H9 (cell line): ENCODE data around the gene KNSTRN. TPM values are rescaled to one million over a fixed set of nuclear protein-coding genes. Genes with fewer than 3 reads are reported as not detected.

Experiments used
- DNase-seq: peaks from one replicate; pipeline ENCODE4 v3.0.0-alpha.2; 2017
- H2AFZ ChIP-seq: one replicate; pipeline ENCODE4 v1.6.1; 2013; ENCODE audit warnings: mild to moderate bottlenecking, low read length, control low read depth, moderate library complexity
- H2AK5ac ChIP-seq: 2 replicates; pipeline ENCODE4 v1.6.1; 2013; ENCODE audit warnings: low read length, control low read depth, mixed read lengths; ENCODE audit not compliant: insufficient read length
- H2BK120ac ChIP-seq: one replicate; pipeline ENCODE4 v1.6.1; 2013; ENCODE audit warnings: low read depth, mild to moderate bottlenecking, low read length, control low read depth, inconsistent platforms; ENCODE audit not compliant: poor library complexity, severe bottlenecking
- H2BK12ac ChIP-seq: 2 replicates; pipeline ENCODE4 v1.6.1; 2013; ENCODE audit warnings: low read length, control low read depth, mixed read lengths, low read depth; ENCODE audit not compliant: insufficient read length
- H2BK15ac ChIP-seq: 2 replicates; pipeline ENCODE4 v1.6.1; 2013; ENCODE audit warnings: low read depth, low read length, control low read depth
- H2BK20ac ChIP-seq: one replicate; pipeline ENCODE4 v1.6.1; 2013; ENCODE audit warnings: low read depth, mild to moderate bottlenecking, low read length, control low read depth, inconsistent platforms; ENCODE audit not compliant: poor library complexity, severe bottlenecking
- H2BK5ac ChIP-seq: 2 replicates; pipeline ENCODE4 v1.6.1; 2013; ENCODE audit warnings: low read length, control low read depth, mixed read lengths; ENCODE audit not compliant: insufficient read length
- H3K14ac ChIP-seq: 2 replicates; pipeline ENCODE4 v1.6.1; 2013; ENCODE audit warnings: low read length, control low read depth; ENCODE audit not compliant: insufficient read depth
- H3K18ac ChIP-seq: 2 replicates; pipeline ENCODE4 v1.6.1; 2013; ENCODE audit warnings: low read depth, mild to moderate bottlenecking, mixed read lengths, low read length, control low read depth; ENCODE audit not compliant: insufficient read length
- H3K23ac ChIP-seq: 2 replicates; pipeline ENCODE4 v1.6.1; 2013; ENCODE audit warnings: low read length, control low read depth, mixed read lengths, low read depth; ENCODE audit not compliant: insufficient read length
- H3K23me2 ChIP-seq: 2 replicates; pipeline ENCODE4 v1.6.1; 2013; ENCODE audit warnings: low read depth, mild to moderate bottlenecking, mixed read lengths, low read length, control low read depth; ENCODE audit not compliant: insufficient read length, poor library complexity, severe bottlenecking
- H3K27ac ChIP-seq: 2 replicates; pipeline ENCODE4 v1.5.1; 2013; ENCODE audit warnings: low read length, control low read depth, mixed read lengths, low read depth; ENCODE audit not compliant: insufficient read length
- H3K27me3 ChIP-seq: 2 replicates; pipeline ENCODE4 v1.6.1; 2013; ENCODE audit warnings: low read length, control low read depth, inconsistent platforms; ENCODE audit not compliant: insufficient read depth
- H3K4ac ChIP-seq: 2 replicates; pipeline ENCODE4 v1.6.1; 2013; ENCODE audit warnings: low read depth, mild to moderate bottlenecking, control low read depth, inconsistent platforms, low read length, moderate library complexity
- H3K4me1 ChIP-seq: 2 replicates; pipeline ENCODE4 v1.6.1; 2013; ENCODE audit warnings: low read length, control low read depth, inconsistent platforms; ENCODE audit not compliant: insufficient read depth
- H3K4me2 ChIP-seq: 2 replicates; pipeline ENCODE4 v1.6.1; 2013; ENCODE audit warnings: low read length, control low read depth, mixed read lengths; ENCODE audit not compliant: insufficient read length, insufficient read depth
- H3K56ac ChIP-seq: 2 replicates; pipeline ENCODE4 v1.6.1; 2013; ENCODE audit warnings: low read depth, mild to moderate bottlenecking, mixed read lengths, low read length, control low read depth; ENCODE audit not compliant: insufficient read length
- H3K79me1 ChIP-seq: 2 replicates; pipeline ENCODE4 v1.6.1; 2013; ENCODE audit warnings: low read depth, mild to moderate bottlenecking, moderate library complexity, low read length, control low read depth, inconsistent platforms; ENCODE audit not compliant: insufficient read depth, poor library complexity, severe bottlenecking
- H3K79me2 ChIP-seq: 2 replicates; pipeline ENCODE4 v1.6.1; 2013; ENCODE audit warnings: low read length, control low read depth, inconsistent platforms; ENCODE audit not compliant: insufficient read depth
- H3K9ac ChIP-seq: 2 replicates; pipeline ENCODE4 v1.6.1; 2013; ENCODE audit warnings: low read length, control low read depth, mixed read lengths; ENCODE audit not compliant: insufficient read length; ENCODE audit errors: extremely low read depth
- H3K9me3 ChIP-seq: one replicate; pipeline ENCODE4 v1.6.1; 2013; ENCODE audit warnings: low read depth, low read length, inconsistent platforms; ENCODE audit not compliant: control insufficient read depth
- H3T11ph ChIP-seq: one replicate; pipeline ENCODE4 v1.6.1; 2013; ENCODE audit warnings: mild to moderate bottlenecking, low read length, control low read depth, inconsistent platforms
- H4K20me1 ChIP-seq: one replicate; pipeline ENCODE4 v1.6.1; 2013; ENCODE audit not compliant: control insufficient read depth, insufficient read length, insufficient read depth
- H4K5ac ChIP-seq: 2 replicates; pipeline ENCODE4 v1.6.1; 2013; ENCODE audit warnings: low read depth, mild to moderate bottlenecking, mixed read lengths, low read length, control low read depth; ENCODE audit not compliant: insufficient read length
- H4K8ac ChIP-seq: replicated peaks from 2 replicates; pipeline ENCODE4 v1.6.1; 2013; ENCODE audit warnings: low read length, control low read depth, mixed read lengths, low read depth; ENCODE audit not compliant: insufficient read length
- H4K91ac ChIP-seq: 2 replicates; pipeline ENCODE4 v1.6.1; 2013; ENCODE audit warnings: low read depth, mild to moderate bottlenecking, moderate library complexity, mixed read lengths, low read length, control low read depth; ENCODE audit not compliant: insufficient read length
- H3K27ac Mint-ChIP-seq, 3 experiments: 2 replicates in 2 of 3; 3 replicates in 1 of 3; pipeline ENCODE4 v1.8.0; 2020 to 2021; ENCODE audit warnings: mixed read lengths in 3 of 3, mild to moderate bottlenecking in 1 of 3, moderate library complexity in 1 of 3
- H3K27me3 Mint-ChIP-seq: 2 replicates; pipeline ENCODE4 v1.8.0; 2021; ENCODE audit warnings: low read depth, mild to moderate bottlenecking, moderate library complexity, mixed read lengths
- H3K36me3 Mint-ChIP-seq, 3 experiments: 2 replicates in 2 of 3; 3 replicates in 1 of 3; pipeline ENCODE4 v1.8.0; 2020 to 2021; ENCODE audit warnings: low read depth in 3 of 3, mixed read lengths in 3 of 3; ENCODE audit not compliant: insufficient read depth in 1 of 3
- H3K4me1 Mint-ChIP-seq, 2 experiments: 2 replicates each; pipeline ENCODE4 v1.8.0; 2020; ENCODE audit warnings: mixed read lengths in 2 of 2
- H3K4me3 Mint-ChIP-seq, 2 experiments: 2 replicates in 1 of 2; 3 replicates in 1 of 2; pipeline ENCODE4 v1.8.0; 2020 to 2021; ENCODE audit warnings: mild to moderate bottlenecking in 2 of 2, mixed read lengths in 2 of 2, moderate library complexity in 1 of 2
- H3K9me3 Mint-ChIP-seq, 2 experiments: 2 replicates in 1 of 2; 3 replicates in 1 of 2; pipeline ENCODE4 v1.8.0; 2020; ENCODE audit warnings: mild to moderate bottlenecking in 2 of 2, mixed read lengths in 2 of 2, moderate library complexity in 1 of 2
- WGBS: extraction: QIAGEN DNeasy Blood & Tissue Kit; methylation state at CpG from one replicate; pipeline ENCODE4 v1.1.7; 2013; ENCODE audit warnings: missing lambda C conversion rate, low lambda C conversion rate, mixed read lengths; ENCODE audit not compliant: insufficient read length; ENCODE audit errors: extremely low coverage; 5-methylcytosine and 5-hydroxymethylcytosine counted together
- total RNA-seq: library from RNA; stranded (reverse); gene quantifications from 2 replicates; pipeline ENCODE4 v1.2.1, GENCODE V29; 2021
- TF ChIP-seq, protein P1 (sequence below): fragments of 200-600 bp; sonication (generic); conservative IDR thresholded peaks from 3 replicates; pipeline ENCODE4 v1.8.0; 2021; ENCODE audit warnings: antibody characterized with exemption, mild to moderate bottlenecking

KNSTRN gene
- total RNA-seq, 1 experiment from 2014 or later = 53.9 TPM

DNA sequence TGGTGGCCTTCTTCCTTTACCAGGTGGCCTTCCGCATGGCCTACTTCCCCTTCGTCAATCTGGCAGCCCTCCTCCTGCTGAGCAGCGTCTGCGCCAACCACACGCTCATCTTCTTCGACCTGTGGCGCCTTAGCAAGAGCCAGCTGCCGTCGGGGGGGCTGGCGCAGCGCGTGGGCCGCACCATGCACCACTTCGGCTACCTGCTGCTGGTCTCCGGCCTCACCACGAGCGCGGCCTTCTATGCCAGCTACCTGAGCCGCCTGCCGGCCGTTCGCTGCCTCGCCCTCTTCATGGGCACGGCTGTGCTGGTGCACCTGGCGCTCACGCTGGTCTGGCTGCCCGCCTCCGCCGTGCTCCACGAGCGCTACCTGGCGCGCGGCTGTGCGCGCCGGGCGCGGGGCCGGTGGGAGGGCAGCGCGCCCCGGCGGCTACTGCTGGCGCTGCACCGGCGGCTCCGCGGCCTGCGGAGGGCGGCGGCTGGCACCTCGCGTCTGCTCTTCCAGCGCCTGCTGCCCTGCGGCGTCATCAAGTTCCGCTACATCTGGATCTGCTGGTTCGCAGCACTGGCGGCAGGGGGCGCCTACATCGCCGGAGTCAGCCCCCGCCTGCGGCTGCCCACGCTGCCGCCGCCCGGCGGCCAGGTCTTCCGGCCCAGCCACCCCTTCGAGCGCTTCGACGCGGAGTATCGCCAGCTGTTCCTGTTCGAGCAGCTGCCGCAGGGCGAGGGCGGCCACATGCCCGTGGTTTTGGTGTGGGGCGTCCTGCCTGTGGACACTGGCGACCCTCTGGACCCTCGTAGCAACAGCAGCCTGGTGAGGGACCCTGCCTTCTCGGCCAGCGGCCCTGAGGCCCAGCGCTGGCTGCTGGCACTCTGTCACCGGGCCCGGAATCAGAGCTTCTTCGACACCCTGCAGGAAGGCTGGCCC lies 14.6 kb upstream of the KNSTRN start:
- Mint-ChIP-seq H3K9me3 (peaks cover 0 to 2% of the 10 kb centered on the region in 2 experiments; a peak in 1 of 5 replicates), H3K4me1 (peaks cover 20 to 24% of the 10 kb centered on the region in 2 experiments), H3K27me3 (peaks cover 52% of the 10 kb centered on the region), H3K4me3 (peak overlapping the region; percentile 32 to 43; a peak in 4 of 5 replicates), H3K27ac (no peak overlapping the region), H3K36me3 (no peaks in the 10 kb centered on the region)
- H3K56ac ChIP-seq = no peak overlapping the region
- H4K20me1 ChIP-seq = no peaks in the 10 kb centered on the region
- no peak overlapping the region for H4K91ac ChIP-seq
- H2BK120ac ChIP-seq = no peak overlapping the region
- no peak overlapping the region for H2AK5ac ChIP-seq
- H3K27me3 ChIP-seq = no peaks in the 10 kb centered on the region; the same call in 1 of the 2 replicates
- peak overlapping the region; percentile 12 for H3K18ac ChIP-seq
- peak; percentile 95 for DNase-seq
- H3K27ac ChIP-seq = no peak overlapping the region
- no peaks in the 10 kb centered on the region for H3K79me2 ChIP-seq
- peaks cover 4% of the 10 kb centered on the region; the same call in 1 of the 2 replicates for H3K4me1 ChIP-seq
- H3T11ph ChIP-seq = no peak overlapping the region
- no peaks in the 10 kb centered on the region for H3K23me2 ChIP-seq
- no peak overlapping the region for H2BK12ac ChIP-seq
- no peak overlapping the region for H2AFZ ChIP-seq
- no peak overlapping the region for H2BK5ac ChIP-seq
- H4K5ac ChIP-seq = no peak overlapping the region
- H3K14ac ChIP-seq = no peak overlapping the region
- WGBS = no CpG with 5 or more reads among the region's 91 CpGs
- no peak overlapping the region for H3K9ac ChIP-seq
- TF ChIP-seq, protein P1, sequence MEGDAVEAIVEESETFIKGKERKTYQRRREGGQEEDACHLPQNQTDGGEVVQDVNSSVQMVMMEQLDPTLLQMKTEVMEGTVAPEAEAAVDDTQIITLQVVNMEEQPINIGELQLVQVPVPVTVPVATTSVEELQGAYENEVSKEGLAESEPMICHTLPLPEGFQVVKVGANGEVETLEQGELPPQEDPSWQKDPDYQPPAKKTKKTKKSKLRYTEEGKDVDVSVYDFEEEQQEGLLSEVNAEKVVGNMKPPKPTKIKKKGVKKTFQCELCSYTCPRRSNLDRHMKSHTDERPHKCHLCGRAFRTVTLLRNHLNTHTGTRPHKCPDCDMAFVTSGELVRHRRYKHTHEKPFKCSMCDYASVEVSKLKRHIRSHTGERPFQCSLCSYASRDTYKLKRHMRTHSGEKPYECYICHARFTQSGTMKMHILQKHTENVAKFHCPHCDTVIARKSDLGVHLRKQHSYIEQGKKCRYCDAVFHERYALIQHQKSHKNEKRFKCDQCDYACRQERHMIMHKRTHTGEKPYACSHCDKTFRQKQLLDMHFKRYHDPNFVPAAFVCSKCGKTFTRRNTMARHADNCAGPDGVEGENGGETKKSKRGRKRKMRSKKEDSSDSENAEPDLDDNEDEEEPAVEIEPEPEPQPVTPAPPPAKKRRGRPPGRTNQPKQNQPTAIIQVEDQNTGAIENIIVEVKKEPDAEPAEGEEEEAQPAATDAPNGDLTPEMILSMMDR = peak; percentile 86
- no peaks in the 10 kb centered on the region for H3K9me3 ChIP-seq
- H3K4me2 ChIP-seq = peak overlapping the region; percentile 1
- H3K23ac ChIP-seq = no peak overlapping the region
- no peak overlapping the region for H2BK20ac ChIP-seq
- H3K4ac ChIP-seq = no peak overlapping the region
- no peaks in the 10 kb centered on the region for H3K79me1 ChIP-seq
- H4K8ac ChIP-seq = no peak overlapping the region
- H2BK15ac ChIP-seq = no peak overlapping the region
